HG03039 (cell line): Measurements from ENCODE around the gene SPTB.

Experiments used
- ATAC-seq: cut with Tn5 transposase; IDR thresholded peaks from one replicate; pipeline ENCODE4 v1.9.1; 2021; ENCODE audit warnings: mild to moderate bottlenecking, moderate library complexity; ENCODE audit not compliant: unreplicated experiment

Gene SPTB

GRCh38 chr14:64855721-64856528 lies 23.8 kb downstream of the SPTB start:
- ATAC-seq = no peak

- ATAC-seq = no peak
Observed at GRCh38 chr14:64850369-64851137, 29.2 kb downstream of the SPTB start.

- no peak for ATAC-seq
Observed at GRCh38 chr14:64849940-64850339, 29.8 kb downstream of the SPTB start.

GRCh38 chr14:64848239-64848638 lies 31.5 kb downstream of the SPTB start:
- no peak for ATAC-seq

GRCh38 chr14:64846319-64846718 lies 33.4 kb downstream of the SPTB start:
- ATAC-seq = no peak

GRCh38 chr14:64845878-64846277 lies 33.8 kb downstream of the SPTB start:
- ATAC-seq = no peak

GRCh38 chr14:64844969-64845536 lies 34.7 kb downstream of the SPTB start:
- ATAC-seq = no peak

- ATAC-seq = peak; percentile 54
Observed at GRCh38 chr14:64844272-64844671, 35.4 kb downstream of the SPTB start.

GRCh38 chr14:64843548-64843947 lies 36.2 kb downstream of the SPTB start:
- no peak for ATAC-seq

- ATAC-seq = no peak
Observed at GRCh38 chr14:64841772-64842750, 37.6 kb downstream of the SPTB start.

- ATAC-seq = no peak
Observed at GRCh38 chr14:64841121-64841651, 38.5 kb downstream of the SPTB start.

- ATAC-seq = no peak
Observed at GRCh38 chr14:64838656-64839055, 41.1 kb downstream of the SPTB start.

GRCh38 chr14:64835431-64835830 lies 44.3 kb downstream of the SPTB start:
- ATAC-seq = no peak

GRCh38 chr14:64834965-64835364 lies 44.7 kb downstream of the SPTB start:
- no peak for ATAC-seq

GRCh38 chr14:64831419-64831818 lies 48.3 kb downstream of the SPTB start:
- no peak for ATAC-seq

GRCh38 chr14:64830961-64831360 lies 48.7 kb downstream of the SPTB start:
- ATAC-seq = no peak

GRCh38 chr14:64828071-64828470 lies 51.6 kb downstream of the SPTB start:
- ATAC-seq = no peak

- no peak for ATAC-seq
Observed at GRCh38 chr14:64826845-64827244, 52.9 kb downstream of the SPTB start.

GRCh38 chr14:64826333-64826732 lies 53.4 kb downstream of the SPTB start:
- no peak for ATAC-seq

GRCh38 chr14:64825509-64825908 lies 54.2 kb downstream of the SPTB start:
- ATAC-seq = no peak
